ENCODE measurements around the gene PAX8. TPM values are rescaled to one million over a fixed set of nuclear protein-coding genes. Genes with fewer than 3 reads are reported as not detected.

Gene PAX8
- total RNA-seq, 1 donor from 2014 or later: 118 TPM

DNA sequence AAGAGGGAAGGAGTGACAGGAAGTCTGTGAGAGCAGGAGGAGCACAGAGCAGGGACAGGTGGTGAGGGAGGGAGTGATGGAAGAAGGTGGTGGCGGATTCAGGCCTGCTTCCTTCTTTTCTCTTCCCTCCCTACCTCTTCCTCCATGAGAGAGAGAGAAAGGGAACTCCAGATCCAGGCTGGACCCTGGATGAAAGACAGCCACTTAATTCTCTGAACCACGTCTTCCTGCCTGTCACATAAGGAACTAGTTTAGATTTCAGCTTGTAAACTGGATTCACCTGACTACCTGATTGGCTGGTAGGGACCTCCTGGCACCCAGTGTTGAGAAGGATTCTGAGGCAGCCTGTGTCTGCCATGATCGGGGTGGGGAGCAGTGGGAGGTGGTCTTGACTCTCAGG is 48.9 kb downstream of the PAX8 start:
- DNase-seq (ENCODE audit: low read depth): no peak
- peaks cover 8% of the 10 kb centered on the region for H3K36me3 ChIP-seq (ENCODE audit: control insufficient read depth, insufficient read depth, low read length)
- H3K27me3 ChIP-seq (ENCODE audit: control insufficient read depth, insufficient read depth, low read length): no peaks in the 10 kb centered on the region
- H3K4me3 ChIP-seq (ENCODE audit: low read depth, low read length): no peak overlapping the region
- TF ChIP-seq, protein P1, sequence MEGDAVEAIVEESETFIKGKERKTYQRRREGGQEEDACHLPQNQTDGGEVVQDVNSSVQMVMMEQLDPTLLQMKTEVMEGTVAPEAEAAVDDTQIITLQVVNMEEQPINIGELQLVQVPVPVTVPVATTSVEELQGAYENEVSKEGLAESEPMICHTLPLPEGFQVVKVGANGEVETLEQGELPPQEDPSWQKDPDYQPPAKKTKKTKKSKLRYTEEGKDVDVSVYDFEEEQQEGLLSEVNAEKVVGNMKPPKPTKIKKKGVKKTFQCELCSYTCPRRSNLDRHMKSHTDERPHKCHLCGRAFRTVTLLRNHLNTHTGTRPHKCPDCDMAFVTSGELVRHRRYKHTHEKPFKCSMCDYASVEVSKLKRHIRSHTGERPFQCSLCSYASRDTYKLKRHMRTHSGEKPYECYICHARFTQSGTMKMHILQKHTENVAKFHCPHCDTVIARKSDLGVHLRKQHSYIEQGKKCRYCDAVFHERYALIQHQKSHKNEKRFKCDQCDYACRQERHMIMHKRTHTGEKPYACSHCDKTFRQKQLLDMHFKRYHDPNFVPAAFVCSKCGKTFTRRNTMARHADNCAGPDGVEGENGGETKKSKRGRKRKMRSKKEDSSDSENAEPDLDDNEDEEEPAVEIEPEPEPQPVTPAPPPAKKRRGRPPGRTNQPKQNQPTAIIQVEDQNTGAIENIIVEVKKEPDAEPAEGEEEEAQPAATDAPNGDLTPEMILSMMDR (IDR thresholded peaks at IDR 0.05; ENCODE audit: insufficient read depth, low read length, poor library complexity, severe bottlenecking): no peak

DNA sequence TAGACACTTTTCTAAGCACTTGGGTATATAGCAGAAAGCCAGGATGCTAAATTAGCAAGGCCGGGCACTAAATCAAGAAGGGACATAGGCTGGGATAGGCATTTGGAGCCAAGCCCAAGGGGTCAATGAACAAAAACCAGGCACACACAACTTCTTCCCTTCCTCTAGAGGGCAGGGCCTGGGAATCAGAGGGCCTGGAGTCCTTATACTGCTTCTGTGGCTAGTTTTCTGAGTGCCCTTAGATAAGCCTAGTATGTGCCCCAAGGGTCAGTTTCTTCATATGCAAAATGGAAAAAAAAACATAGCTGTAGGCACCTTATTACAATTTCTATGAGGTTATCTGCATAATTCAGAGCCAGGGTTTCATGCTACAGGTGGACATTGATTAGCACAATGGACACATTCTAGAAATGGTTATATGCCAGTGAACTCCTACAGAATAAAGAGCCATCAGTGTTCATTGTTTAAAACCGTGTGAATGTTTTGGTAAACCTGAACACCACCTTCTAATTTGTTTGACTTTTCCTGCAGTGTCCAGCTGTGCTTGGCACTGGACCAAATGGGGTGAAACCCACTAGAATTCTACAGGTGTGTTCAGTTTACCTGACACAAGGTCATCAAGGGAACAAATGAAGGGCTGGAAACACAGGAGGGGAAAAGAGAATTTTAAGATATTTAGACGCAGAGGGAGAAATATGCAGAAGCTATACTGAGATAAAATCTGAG is 49.6 kb downstream of the PAX8 start:
- peaks cover 7% of the 10 kb centered on the region for H3K36me3 ChIP-seq (ENCODE audit: control insufficient read depth, insufficient read depth, low read length)
- no peak for DNase-seq (ENCODE audit: low read depth)
- H3K27me3 ChIP-seq (ENCODE audit: control insufficient read depth, insufficient read depth, low read length): no peaks in the 10 kb centered on the region
- TF ChIP-seq, protein P1 (IDR thresholded peaks at IDR 0.05; ENCODE audit: insufficient read depth, low read length, poor library complexity, severe bottlenecking): no peak
- no peak overlapping the region for H3K4me3 ChIP-seq (ENCODE audit: low read depth, low read length)

DNA sequence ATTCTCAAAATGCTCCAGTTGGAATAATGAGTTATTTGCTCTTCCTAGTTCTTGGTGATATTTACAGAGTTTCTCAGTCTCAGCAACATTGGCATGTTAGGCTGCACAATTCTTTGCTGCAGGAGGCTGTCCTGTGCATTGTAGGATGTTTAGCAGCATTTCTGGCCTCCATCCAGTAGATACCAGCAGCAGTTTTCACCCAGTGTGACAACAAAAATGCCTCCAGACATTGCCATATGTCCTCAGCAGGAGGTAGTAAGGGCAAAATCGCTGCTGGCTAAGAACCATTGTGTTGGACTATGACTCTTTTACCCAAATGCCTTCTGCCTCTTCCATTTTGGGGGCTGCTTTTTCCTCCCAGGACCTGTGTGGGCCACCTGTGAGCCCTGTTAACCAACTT is 50.4 kb downstream of the PAX8 start:
- Histone ChIP-seq H3K27me3 (ENCODE audit: control insufficient read depth, insufficient read depth, low read length) (no peaks in the 10 kb centered on the region), H3K4me3 (ENCODE audit: low read depth, low read length) (no peak overlapping the region), H3K36me3 (ENCODE audit: control insufficient read depth, insufficient read depth, low read length) (peaks cover 4% of the 10 kb centered on the region)
- TF ChIP-seq, protein P1 (IDR thresholded peaks at IDR 0.05; ENCODE audit: insufficient read depth, low read length, poor library complexity, severe bottlenecking): no peak
- no peak for DNase-seq (ENCODE audit: low read depth)

DNA sequence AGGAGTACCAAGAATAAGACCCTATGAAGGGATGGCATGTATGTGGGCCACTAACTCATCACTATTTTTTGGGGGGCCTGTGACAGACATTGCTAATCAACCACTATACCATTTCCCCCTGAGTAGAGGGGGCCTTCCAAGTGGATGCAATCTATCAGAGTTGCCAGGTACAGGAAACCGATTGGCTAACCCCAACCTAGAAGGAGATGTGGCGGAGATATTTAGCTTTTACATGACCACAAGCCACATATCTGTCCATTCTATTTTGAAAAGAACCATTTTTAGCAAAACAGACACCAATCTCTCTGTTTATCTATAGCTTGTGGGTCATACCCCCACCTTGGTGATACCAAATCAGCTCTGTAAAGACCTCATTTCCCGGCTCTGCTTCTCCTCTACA is 51.0 kb downstream of the PAX8 start:
- Histone ChIP-seq H3K4me3 (ENCODE audit: low read depth, low read length) (no peak overlapping the region), H3K36me3 (ENCODE audit: control insufficient read depth, insufficient read depth, low read length) (peaks cover 4% of the 10 kb centered on the region), H3K27me3 (ENCODE audit: control insufficient read depth, insufficient read depth, low read length) (no peaks in the 10 kb centered on the region)
- TF ChIP-seq, protein P1 (IDR thresholded peaks at IDR 0.05; ENCODE audit: insufficient read depth, low read length, poor library complexity, severe bottlenecking): no peak
- no peak for DNase-seq (ENCODE audit: low read depth)

DNA sequence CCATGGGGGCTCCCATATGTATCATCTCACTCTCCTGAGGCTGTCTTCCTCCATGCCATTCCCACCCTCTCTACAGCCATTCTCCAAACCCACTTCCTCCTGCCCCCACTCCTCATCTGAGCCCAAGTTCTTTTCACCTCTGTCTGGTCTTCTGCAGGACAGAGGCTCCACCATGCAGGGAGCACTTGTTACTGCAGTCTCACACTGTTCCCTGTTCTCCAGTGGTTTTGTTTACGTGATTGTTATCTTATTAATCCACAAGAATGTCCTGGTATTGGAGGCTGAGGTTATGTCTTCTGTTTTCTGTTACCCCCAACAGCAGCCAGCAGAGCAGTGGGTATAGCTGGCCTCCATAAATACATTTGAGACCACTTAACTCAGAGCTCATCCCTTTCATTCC is 51.4 kb downstream of the PAX8 start:
- H3K36me3 ChIP-seq (ENCODE audit: control insufficient read depth, insufficient read depth, low read length): peaks cover 6% of the 10 kb centered on the region
- TF ChIP-seq, protein P1 (IDR thresholded peaks at IDR 0.05; ENCODE audit: insufficient read depth, low read length, poor library complexity, severe bottlenecking): no peak
- H3K27me3 ChIP-seq (ENCODE audit: control insufficient read depth, insufficient read depth, low read length): no peaks in the 10 kb centered on the region
- H3K4me3 ChIP-seq (ENCODE audit: low read depth, low read length): no peak overlapping the region
- DNase-seq (ENCODE audit: low read depth): no peak

DNA sequence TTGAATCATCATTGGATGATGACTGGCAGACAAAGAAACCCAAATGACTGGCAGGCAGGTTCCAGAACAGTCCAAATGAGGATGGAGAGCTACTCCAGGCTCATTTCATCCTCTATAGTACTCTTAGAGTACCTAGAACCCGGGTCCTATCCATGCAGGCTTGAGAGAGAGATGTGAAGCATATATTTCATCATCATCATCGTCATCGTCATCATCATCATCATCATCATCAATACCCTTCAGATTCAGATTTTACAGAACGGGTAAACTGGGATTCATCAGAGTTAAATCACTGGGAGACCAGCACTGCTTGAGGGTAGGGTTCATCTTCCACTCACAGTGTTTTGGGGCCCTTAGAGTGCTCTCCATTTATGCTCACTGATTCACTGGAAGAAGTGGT is 52.3 kb downstream of the PAX8 start:
- H3K4me3 ChIP-seq (ENCODE audit: low read depth, low read length): no peak overlapping the region
- no peaks in the 10 kb centered on the region for H3K27me3 ChIP-seq (ENCODE audit: control insufficient read depth, insufficient read depth, low read length)
- peaks cover 7% of the 10 kb centered on the region for H3K36me3 ChIP-seq (ENCODE audit: control insufficient read depth, insufficient read depth, low read length)
- TF ChIP-seq, protein P1 (IDR thresholded peaks at IDR 0.05; ENCODE audit: insufficient read depth, low read length, poor library complexity, severe bottlenecking): no peak
- no peak for DNase-seq (ENCODE audit: low read depth)

Data from kidney epithelial cell (primary cell).